Measurements from ENCODE around the gene CHID1.

The CHID1 gene

DNA sequence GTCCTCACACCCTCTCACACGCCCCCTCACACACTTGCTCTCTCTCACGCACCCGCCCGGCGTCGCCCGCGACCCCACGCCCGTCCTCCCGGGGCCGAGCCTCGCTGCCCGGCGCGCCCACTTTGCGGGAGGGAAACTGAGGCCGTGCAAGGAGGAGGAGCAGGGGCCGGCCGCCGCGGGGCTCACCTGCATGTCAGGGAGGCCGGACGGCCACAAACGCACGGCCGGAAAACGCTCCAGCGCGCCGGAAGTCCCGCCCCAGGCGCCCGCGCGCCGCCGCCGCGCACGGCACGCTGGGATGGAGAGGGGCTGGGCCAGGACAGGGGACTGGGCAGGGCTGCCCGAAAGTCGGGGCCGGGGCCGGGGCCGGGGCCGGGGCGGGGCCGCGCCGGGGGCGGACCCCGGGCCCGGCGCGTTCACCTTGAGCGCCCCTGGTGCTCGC is at the start of gene CHID1:
CHID1 (minus strand) TSS at position 222 of the 442 bp plus-strand sequence. CDS start 5,994 bp downstream, outside the sequence.
- DNase-seq, result peak; percentile 74

DNA sequence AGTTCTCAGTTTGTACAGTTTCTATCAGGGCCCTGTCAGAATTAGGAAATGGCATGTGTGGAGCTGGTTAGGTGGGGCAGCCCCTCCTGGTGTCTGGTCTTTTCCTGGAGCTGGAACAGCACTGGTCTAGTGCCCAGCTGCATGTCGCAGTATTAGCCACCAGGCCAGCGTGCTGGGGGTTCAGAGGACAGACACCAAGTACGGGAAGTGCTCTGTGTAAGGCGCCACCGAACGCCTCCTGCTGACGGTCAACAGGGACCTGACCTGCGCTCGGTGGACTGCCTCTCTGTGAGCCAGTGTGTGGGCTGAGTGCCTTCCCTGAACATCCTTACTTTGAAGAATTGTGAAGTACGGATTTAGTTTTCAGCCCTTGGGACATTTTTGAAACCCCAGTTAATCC is 49.0 kb upstream of the CHID1 start:
- no peak for DNase-seq

DNA sequence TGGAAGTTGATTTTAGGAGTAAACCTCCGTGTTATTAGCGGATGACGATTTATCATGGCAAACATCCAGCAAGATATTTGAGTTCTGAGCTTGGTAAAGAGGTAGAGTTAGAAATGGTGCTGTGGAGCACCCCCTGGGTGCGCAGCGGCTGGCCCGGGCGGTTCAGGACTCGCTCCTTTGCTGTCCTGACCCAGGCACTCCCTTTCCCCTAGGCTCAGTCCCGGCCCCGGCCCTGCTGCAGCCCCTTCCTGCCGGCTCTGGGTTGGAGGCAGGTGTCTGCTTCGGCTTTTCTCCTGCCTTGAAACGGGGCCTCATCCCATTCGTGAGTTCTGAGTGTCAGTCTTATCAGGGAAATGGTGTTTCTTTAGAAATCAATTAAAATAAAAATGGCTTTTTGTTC is 48.4 kb upstream of the CHID1 start:
- no peak for DNase-seq

DNA sequence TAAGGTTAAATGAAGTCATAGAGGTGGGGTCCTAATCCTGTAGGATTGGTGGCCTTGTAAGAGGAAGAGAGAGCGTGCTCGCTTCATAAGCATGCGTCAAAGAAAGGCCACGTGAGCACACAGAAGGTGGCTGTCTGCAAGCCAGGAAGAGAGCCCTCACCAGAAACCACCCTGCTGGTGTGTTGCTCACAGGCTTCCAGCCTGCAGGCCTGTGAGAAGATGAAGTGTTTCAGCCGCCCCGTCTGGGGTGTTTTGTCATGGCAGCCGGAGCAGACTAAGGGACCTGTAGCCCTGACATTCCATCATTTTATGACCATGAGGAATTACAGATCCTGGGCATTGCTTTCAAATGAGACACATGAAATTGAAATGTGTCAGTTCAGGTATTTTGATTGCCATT is 47.5 kb upstream of the CHID1 start:
- no peak for DNase-seq

DNA sequence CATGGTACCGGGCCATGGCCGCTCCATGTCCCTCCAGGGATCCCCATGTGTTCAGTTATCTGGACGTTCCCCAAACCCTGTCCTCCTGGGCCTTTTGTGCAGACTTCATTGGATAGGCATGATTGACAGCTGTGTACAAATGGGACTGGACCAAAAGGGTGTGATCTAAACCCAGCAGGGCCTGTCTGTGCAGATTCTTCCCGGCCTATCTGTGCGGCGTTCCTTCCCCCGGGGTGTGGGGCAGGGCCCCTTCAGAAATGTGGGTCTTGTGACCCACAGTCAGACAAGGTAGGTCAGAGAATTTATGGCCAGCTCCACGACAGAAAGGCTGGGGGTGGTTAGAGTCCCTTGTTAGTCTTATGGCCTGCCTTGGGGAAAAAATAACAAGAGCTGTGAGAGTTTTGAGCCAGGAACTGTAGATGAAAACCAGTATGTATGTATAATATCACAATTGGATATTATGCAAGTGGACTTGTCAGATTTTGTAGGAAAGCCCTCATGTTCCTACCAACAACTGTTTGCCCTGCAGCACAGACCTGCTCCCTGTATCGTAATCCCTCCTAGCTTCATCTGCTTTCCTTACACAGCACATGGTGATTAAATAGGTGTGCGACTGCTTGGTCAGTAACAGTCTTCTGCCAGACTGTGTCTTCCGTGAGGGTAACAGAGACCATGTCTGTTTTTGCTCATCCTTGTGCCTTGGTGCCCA is 46.8 kb upstream of the CHID1 start:
- DNase-seq, result no peak

DNA sequence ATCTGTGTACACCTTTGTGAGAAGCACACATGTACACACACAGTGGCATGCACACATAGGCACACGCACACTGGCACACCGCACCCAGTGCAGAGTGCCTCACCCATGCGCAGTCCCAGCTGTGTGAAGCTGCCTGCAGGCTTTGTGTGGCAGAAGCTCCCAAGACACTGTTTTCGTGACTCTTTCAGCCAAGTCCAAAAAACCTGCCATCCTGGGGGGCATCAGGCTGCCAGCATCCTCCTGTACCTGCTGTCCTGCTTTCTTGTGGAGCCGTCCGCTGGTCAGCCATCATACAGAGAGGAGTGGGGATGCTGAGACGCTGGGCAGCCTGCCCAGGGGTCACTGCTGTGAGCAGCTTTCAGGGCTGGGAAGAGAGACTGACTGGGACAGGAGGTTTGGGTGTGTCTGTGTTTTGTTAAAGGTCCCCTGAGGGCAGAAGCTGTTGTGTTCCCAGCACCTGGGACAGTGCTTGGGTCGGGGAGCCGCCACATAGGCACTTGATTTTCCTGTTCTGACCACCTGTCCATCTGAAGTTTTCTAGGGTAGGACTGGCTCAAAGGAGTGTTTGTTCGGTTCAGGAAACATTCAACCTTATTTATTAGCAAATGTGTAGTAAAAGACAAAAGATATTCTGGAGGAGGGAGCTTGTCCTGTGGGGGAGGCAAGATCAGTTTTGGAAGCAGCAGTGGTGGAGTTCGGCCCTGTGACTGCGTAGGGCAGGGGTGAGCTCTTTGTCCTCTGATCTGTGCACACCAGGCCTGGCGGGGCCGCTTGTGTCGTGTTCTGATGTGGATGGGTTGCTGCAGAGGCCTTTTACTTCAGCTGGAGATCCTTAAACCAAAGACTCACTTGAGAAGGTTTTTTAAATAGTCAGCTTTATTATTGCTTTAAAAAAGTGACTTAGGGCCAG is 44.8 kb upstream of the CHID1 start:
- no peak for DNase-seq

DNA sequence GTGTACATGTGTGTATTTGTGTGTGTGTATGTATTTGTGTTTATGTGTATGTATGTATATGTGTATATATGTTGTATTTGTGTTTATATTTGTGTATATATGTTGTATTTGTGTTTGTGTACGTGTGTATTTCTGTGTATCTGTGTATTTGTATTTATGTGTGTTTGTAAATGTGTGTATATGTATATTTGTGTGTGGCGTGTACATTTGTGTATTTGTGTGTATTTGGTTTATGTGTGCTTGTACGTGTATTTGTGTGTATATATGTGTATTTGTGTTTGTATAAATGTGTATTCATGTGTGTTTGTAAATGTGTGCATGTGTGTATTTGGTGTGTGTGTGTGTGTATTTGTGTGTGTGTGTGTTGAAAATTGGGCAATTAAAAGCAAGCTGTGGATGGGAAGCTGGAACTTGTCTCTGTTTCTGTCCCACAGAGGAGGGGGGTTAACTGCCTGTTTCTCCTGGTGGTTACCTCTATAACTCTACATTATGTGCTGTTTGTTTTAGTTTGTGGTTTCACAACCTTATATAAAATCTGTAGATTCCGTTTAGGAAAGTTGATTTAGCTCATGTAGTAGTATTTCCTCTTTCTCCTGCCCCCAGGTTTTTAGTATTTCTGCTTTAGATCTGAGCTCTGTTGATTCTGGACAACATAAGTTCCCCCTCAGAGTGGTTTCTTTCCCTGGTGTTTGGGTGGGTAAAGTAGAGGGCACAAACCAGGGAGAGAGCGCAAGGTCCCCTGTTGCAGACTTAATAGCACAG is 44.0 kb upstream of the CHID1 start:
- no peak for DNase-seq

DNA sequence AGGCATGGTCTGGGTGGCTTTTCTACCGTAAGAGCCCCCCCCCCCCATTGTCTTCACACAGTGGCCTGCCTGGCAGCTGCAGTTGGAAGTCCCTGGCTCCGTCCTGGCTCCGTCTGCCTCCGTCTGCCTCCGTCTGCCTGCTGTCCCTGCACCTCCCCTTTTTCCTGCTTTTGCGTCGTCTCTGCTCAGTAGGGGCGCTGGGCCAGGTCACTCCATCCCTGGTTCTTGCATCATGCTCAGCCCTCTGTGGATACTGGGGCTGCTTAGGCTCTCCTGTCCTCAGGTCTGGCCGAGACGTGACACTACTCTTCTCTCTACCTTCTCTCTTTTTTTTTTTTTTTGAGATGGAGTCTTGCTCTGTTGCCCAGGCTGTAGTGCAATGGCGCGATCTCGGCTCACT is 42.9 kb upstream of the CHID1 start:
- DNase-seq, result no peak

DNA sequence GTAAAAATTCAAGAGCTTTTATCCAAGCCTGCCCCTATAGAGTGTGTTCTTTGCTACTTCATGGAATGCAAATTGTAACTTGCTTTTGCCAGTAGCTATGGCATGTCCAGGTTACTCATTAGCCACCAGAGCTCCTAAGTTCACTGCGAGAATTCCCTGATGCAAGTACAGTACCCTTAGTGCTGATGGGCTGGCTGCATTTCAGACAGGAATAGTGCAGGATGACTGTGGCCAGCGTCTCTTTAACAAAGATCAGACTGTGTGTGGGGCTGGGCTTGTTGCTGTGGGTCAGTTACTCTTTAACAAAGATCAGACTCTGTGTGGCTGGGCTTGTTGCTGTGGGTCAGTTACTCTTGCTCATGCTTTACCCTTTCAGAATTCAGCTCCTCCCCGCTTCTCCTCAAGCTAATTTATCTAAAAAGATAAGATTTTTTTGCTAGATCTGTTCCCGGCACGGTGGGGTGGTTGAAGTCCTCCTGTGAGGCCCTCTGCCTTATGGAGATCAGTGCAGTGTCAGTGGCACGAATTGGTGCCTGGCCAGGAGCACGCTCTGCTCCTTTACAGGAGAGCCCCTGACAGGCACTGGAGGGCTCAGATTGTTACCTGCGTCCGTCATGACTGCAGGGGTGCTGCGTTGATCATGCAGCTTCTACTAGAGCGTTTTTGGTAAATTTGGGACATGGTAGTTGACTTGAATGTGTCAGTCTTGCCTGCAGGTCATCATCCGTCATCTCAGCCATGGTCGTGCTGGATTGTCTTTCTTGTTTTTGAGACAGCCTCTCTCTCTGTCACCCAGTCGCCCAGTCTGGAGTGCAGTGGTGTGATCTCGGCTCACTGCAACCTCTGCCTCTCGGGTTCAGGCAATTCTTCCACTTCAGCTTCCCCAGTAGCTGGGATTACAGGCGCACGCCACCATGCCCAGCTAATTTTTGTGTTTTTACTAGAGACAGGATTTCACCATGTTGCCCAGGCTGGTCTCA is 42.1 kb upstream of the CHID1 start:
- no peak for DNase-seq

DNA sequence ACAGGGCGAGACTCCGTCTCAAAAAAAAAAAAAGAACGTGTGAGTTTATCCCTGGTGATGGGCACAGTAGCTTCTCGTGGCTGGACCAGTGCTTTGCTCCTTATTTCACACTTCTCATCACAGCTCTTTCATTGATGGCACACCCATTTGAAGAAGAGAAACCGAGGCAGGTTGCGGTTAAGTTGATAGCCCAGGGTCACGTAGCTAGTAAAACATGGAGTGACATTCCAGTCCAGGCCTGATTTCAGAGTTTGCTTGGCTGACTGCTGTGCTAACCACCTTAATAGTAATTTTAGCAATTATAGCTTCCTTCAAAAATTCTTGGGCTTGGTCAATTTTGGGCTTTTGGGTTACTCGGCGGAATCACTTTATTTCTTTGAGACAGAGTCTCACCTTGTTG is 40.9 kb upstream of the CHID1 start:
- no peak for DNase-seq

DNA sequence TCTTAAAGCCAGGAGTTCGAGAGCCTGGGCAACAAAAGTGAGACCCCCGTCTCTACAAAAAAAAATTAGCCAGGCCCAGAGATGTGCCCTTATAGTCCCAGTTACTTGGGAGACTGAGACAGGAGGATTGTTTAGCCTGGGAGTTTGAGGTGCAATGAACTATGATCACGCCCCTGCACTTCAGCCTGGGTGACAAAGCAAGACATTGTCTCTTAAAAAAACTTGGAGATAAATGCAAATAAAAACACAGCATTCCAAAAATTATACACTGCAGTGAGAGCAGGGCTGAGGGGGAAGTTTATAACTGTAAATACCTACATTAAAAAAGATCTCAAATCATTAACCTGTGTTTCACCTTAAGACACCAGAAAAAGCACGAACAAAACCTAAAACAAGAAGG is 37.1 kb upstream of the CHID1 start:
- no peak for DNase-seq

DNA sequence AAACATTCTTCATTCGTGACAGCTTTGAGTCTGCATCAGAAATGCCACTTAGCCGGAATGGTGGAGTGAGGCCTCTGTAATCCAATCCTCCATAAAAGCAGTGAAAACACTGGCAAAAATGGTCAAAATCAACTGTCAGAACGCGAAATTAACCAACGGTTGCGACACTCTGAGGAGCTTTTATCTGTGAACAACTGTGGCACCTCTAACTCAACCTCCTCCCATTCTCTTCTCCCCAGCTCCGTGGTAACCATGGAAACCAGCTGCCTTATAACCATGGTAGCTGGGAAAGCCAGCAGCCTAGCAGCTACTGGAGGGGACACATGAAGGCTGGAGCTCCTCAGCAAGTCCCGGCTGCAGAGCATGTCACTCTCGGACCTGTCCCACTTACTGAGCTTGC is 35.4 kb upstream of the CHID1 start:
- DNase-seq, result no peak

DNA sequence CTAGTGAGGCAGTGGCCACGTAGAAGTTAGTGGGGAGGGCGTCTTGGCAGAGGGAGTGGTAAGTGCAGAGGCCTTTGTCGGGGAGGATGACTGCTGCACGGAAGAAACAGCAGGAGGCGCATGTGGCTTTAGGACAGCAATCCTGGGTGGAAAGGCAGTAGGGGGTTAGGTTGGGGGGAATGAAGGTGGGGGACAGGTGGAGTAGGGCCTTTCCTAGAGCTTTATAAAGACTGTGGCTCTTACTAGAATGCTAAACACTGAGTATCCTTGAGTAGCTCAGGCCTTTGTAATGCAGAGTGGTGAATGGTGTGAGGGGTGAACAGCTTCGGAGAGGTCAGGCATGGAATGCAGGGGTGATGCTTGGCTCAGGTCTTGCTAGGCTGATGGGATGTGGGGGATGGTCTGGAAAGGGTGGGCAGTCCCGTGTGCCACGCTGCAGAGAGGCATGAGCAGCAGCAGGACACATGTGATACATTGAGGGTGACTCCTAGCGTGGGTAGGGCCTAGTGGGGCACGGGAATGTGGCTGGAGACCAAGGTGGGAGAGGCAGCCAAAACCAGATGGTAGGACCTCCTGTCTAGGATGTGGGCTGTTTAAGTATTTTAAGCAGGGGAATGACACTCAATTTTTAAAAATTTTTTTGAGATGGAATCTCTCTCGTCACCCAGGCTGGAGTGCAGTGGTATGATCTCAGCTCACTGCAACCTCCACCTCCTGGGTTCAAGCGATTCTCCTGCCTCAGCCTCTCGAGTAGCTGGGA is 34.3 kb upstream of the CHID1 start:
- no peak for DNase-seq

DNA sequence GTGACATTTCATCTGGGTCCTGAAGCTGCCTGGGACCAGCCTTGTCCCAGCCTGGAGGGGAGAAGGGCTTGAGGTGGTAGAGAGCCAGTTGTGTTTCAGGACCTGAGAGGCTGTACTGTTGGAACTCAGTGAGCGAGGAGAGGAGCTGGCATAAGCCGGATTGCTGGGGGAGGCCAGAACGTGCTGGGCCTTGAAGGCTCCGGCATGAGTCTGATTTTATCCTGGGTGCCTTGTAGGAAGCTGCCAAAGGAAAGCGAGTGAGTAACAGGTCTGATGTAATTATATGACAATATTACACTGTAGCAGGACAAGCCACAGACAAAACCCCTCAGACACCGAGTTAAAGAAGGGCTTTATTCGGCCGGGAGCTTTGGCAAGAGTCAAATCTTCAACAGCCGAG is 32.2 kb upstream of the CHID1 start:
- DNase-seq, result no peak

DNA sequence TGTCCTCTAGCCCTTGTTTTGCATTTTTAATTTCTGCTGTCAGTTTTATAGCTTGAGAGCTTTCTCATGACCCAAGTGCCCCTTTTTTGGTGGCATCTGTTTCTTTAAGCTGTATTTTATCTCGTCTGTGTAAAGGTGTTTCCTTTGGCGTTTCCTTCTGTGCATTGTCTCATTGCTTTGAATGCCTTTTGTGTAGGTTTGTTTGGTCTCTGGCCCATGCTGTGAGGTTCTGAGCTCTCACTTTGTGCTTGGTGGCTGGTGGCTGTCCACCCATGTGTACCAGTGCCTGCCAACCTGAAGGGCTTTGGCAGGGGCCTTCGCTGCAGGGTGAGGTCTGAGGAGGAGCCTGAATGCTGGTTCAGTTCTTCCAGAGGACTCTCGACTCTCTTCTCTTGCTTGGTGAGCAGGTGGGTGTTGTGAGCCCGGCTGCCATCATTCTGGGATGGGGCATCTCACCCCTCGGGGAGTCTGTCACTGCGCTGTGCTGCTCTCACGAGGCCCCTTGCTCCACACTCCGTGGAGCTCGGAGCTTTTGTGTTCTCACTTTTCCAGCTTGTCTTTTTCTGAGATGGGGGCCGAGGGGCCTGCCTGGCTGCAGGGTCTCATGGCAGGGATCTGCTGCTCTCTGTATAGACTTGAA is 30.0 kb upstream of the CHID1 start:
- DNase-seq, result no peak

DNA sequence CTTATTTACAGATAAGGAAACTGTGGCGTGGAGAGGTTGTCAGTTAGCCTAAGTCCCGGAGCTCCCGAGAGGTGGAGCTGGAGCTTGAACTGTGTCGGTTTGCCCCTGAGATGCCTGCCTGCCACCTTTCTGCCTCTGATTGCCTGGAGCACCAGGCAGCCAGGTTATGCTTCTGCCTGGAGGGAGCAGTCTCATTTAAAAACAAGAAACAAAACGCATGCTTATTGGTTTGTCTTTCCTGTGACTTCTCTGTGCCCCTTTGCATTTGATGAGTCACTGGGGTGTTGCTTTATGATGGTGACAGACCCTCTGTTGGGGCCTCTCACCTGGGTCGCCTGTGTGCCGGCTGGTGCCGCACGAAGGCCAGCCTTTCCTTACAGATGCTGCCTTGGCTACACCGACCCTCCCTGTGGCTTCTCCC is 27.2 kb upstream of the CHID1 start:
- DNase-seq, result no peak

DNA sequence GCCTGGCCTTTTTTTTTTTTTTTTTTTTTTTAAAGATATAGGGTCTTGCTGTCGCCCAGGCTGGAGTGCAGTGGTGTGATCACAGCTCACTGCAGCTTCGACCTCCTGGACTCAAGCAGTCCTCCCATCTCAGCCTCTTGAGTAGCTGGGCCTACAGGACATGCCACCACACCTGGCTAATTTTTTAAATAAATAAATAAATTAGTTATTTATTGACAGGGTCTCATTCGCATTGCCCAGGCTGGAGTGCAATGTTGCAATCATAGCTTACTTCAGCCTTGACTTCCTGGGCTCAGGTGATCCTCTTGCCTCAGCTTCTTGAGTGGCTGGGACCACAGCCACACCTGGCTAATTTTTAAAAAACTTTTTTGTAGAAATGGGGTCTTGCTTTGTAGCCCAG is 25.6 kb upstream of the CHID1 start:
- no peak for DNase-seq

DNA sequence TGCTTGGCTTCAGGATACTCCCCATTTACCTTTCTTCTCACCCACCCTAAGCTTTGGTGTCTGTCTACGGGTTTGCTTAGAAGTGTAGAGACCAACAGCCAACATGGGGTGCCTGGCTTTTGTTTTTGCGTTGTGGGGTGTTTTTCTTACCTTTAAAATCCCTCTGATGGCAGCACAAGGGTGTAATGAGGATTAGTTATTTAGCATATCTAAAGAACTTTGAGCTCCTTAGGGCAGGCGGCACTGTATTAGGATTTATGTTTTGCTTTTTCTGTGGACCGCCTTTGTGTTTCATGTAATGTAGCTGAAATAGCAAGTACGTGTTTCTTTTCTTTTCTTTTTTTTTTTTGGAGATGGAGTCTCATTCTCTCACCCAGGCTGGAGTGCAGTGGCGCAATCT is 23.9 kb upstream of the CHID1 start:
- DNase-seq, result no peak

DNA sequence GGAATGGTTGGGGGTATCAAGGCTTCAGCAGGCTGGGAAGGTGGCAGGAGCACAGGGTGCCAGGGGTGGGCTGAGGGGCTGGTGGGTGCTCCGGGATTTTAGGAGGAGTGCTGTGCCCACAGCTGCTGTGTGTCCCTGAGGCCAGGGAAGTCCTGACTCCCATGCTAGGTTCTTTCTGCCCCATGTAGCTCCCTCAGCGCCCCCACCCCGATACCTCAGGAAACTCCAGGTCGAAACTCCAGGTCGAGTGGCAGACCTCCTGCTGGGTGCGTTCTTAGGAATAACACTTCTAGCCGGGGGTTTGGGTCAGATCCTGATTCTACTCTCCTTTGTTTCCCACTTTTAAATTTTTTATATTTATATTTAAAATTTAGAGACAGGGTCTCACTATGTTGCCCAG is 23.3 kb upstream of the CHID1 start:
- no peak for DNase-seq

DNA sequence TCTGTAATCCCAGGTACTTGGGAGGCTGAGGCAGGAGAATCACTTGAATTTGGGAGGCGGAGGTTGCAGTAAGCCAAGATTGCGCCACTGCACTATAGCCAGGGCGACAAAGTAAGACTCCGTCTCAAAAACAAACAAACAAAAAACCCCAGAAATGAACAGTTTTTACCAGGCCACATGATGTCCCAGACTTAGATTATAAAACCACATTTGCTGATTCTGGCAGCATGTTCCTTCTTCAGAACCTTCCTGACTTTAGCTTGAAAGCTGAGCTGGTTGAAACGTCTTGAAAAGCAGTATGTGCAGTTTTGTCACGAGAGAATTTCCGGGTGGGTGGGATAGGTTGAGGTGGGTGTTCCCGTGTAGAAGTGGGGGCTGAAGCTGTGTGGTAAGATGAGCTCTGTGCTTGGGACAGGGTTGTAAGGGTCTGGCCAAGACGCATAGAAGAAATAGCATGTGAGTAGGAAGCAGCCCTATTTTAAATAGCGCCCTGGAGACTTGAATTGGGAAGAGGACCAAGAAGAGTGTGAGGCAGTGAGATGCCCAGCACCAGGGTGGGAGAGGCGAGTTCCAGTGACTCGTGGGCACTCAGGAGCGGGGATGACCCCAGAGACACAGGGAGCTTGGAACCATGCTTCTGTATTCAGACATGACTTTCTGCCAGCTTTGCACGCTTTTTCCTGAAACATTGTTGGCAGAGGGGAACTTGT is 22.7 kb upstream of the CHID1 start:
- no peak for DNase-seq

Measured in activated CD4-positive, alpha-beta T cell treated with anti-CD3 and anti-CD28 coated beads, Interleukin-2, amount 50 U/mL, for 1 hour (primary cell).